T-cell (primary cell): ENCODE measurements around the gene DDAH1. TPM values are rescaled to one million over a fixed set of nuclear protein-coding genes. Genes with fewer than 3 reads are reported as not detected.

Source experiments
- ATAC-seq, 4 experiments: fragments of 200-7000 bp in 3 of 4; fragments of 150-1000 bp in 1 of 4; cut with Tn5 transposase; replicated peaks in 1 of 4; 1 replicate in 3 of 4; 2 replicates in 1 of 4; pipeline ENCODE4 v1.10.0; 2021; ENCODE audit warnings: moderate library complexity in 3 of 4, mild to moderate bottlenecking in 2 of 4, moderate number of reproducible peaks in 1 of 4
- CTCF ChIA-PET, 2 donors: fragments of 300-600 bp; sonication (Branson Sonifier 250); formaldehyde crosslinking; loops; one replicate each; lab custom pipeline; 2022; ENCODE audit warnings: antibody characterized with exemption in 2 of 2; lab: Charles Lee
- POLR2A ChIA-PET, 2 donors: fragments of 300-600 bp; sonication (Branson Sonifier 250); formaldehyde crosslinking; loops; one replicate each; lab custom pipeline; 2022; ENCODE audit warnings: antibody characterized with exemption in 2 of 2; lab: Charles Lee
- DNase-seq, 35 experiments: peaks; one replicate each; pipeline versions ENCODE4 v3.0.0 to v3.0.0-alpha.2; 2013 to 2023
- H3K27ac ChIP-seq: one replicate; pipeline ENCODE4 v1.5.1; 2013; ENCODE audit warnings: low read length
- H3K27me3 ChIP-seq, 2 experiments: replicated peaks in 1 of 2; 1 replicate in 1 of 2; 2 replicates in 1 of 2; pipeline versions ENCODE4 v1.6.1 to v1.7.0; 2013; ENCODE audit warnings: low read length in 1 of 2, mixed read lengths in 1 of 2; ENCODE audit not compliant: control insufficient read depth in 2 of 2, insufficient read depth in 2 of 2; ENCODE audit errors: extremely low read depth in 1 of 2
- H3K36me3 ChIP-seq, 2 donors: 1 replicate in 1 of 2; 2 replicates in 1 of 2; pipeline versions ENCODE4 v1.6.1 to v1.7.0; 2013; ENCODE audit warnings: low read length in 1 of 2; ENCODE audit not compliant: control insufficient read depth in 2 of 2, insufficient read depth in 1 of 2; ENCODE audit errors: extremely low read depth in 1 of 2
- H3K4me1 ChIP-seq, 2 experiments: 1 replicate in 1 of 2; 2 replicates in 1 of 2; pipeline versions ENCODE4 v1.6.1 to v1.7.0; 2013; ENCODE audit warnings: low read length in 2 of 2, mixed read lengths in 1 of 2; ENCODE audit not compliant: insufficient read depth in 2 of 2, control insufficient read depth in 1 of 2; ENCODE audit errors: extremely low read depth in 1 of 2
- H3K4me3 ChIP-seq, 2 donors: 1 replicate in 1 of 2; 2 replicates in 1 of 2; pipeline versions ENCODE4 v1.5.1 to v1.7.0; 2013; ENCODE audit warnings: mild to moderate bottlenecking in 2 of 2, low read length in 1 of 2, moderate library complexity in 1 of 2; ENCODE audit not compliant: control insufficient read depth in 1 of 2; ENCODE audit errors: extremely low read depth in 1 of 2
- H3K9me3 ChIP-seq: 2 replicates; pipeline ENCODE4 v1.7.0; 2013
- H3K27ac Mint-ChIP-seq, 2 donors: one replicate each; pipeline ENCODE4 v1.8.0; 2020 to 2021; ENCODE audit warnings: mild to moderate bottlenecking in 2 of 2, mixed read lengths in 2 of 2
- H3K27me3 Mint-ChIP-seq, 2 donors: one replicate each; pipeline ENCODE4 v1.8.0; 2021 to 2022; ENCODE audit warnings: mixed read lengths in 2 of 2
- H3K36me3 Mint-ChIP-seq: one replicate; pipeline ENCODE4 v1.8.0; 2021; ENCODE audit warnings: mixed read lengths
- H3K4me1 Mint-ChIP-seq, 3 donors: one replicate each; pipeline ENCODE4 v1.8.0; 2020 to 2022; ENCODE audit warnings: mixed read lengths in 3 of 3, mild to moderate bottlenecking in 1 of 3
- H3K4me3 Mint-ChIP-seq, 3 donors: one replicate each; pipeline ENCODE4 v1.8.0; 2020 to 2022; ENCODE audit warnings: mild to moderate bottlenecking in 3 of 3, mixed read lengths in 3 of 3, moderate library complexity in 3 of 3
- H3K9me3 Mint-ChIP-seq, 3 donors: one replicate each; pipeline ENCODE4 v1.8.0; 2020 to 2022; ENCODE audit warnings: mixed read lengths in 3 of 3
- WGBS: methylation state at CpG from one replicate; pipeline ENCODE4 v1.1.5; 2013; ENCODE audit warnings: missing lambda C conversion rate; ENCODE audit not compliant: insufficient coverage; 5-methylcytosine and 5-hydroxymethylcytosine counted together
- total RNA-seq, 35 experiments: library from RNA in 6 of 35; stranded (reverse) in 6 of 35; fragments of 120-200 nt in 1 of 35; gene quantifications; one replicate each; pipeline versions ENCODE4 v1.2.1 to v1.2.4 and lab custom pipeline; 2013 to 2026

Gene DDAH1
- total RNA-seq, 5 donors from 2014 or later (not counting 1 experiment from before 2014, with no cell fraction given), result 0.16 to 0.47 (median 0.32) TPM; not detected in 2

DNA sequence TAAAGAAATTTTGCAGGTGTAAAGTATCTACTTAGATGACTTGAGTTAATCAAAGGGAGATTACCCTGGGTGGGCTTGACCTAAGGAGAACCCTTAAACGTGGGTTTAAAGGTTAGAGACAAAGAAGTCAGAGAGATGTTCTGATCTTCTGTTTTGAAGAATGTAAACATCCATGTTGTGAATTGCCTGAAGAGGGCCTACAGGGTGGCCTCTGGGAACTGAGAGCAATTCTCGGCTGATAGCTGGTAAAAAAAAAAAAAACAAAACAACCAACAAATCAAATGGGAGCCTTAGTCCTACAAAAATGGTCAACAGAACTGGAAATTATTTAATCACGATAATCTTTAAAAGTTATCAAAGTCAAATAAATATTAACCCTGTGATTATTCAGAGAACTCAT is 99.1 kb downstream of the DDAH1 start:
- no peaks in the 10 kb centered on the region for H3K27me3 ChIP-seq
- peaks cover 7 to 14% of the 10 kb centered on the region in 2 donors for H3K27me3 Mint-ChIP-seq
- H3K4me3 ChIP-seq, result no peak overlapping the region
- H3K27ac ChIP-seq, result no peak overlapping the region
- no peaks in the 10 kb centered on the region for H3K36me3 Mint-ChIP-seq
- H3K9me3 Mint-ChIP-seq, result no peaks in the 10 kb centered on the region
- H3K36me3 ChIP-seq, result no peaks in the 10 kb centered on the region
- 67% methylated on average over 1 of the region's 3 CpGs for WGBS
- DNase-seq (no peak), ATAC-seq (no peak)
- H3K4me3 Mint-ChIP-seq, result no peak overlapping the region
- ChIA-PET POLR2A (no interaction called here), CTCF (no interaction called here)
- H3K27ac Mint-ChIP-seq, result no peak overlapping the region
- H3K4me1 Mint-ChIP-seq, result no peaks in the 10 kb centered on the region
- H3K4me1 ChIP-seq, result no peaks in the 10 kb centered on the region
- no peaks in the 10 kb centered on the region for H3K9me3 ChIP-seq

- ATAC-seq, result no peak
- no peak overlapping the region for H3K27ac ChIP-seq
- Mint-ChIP-seq H3K27me3 (peaks cover 8 to 10% of the 10 kb centered on the region in 2 donors), H3K27ac (no peak overlapping the region), H3K9me3 (no peaks in the 10 kb centered on the region), H3K36me3 (no peaks in the 10 kb centered on the region), H3K4me3 (no peak overlapping the region), H3K4me1 (no peaks in the 10 kb centered on the region)
- CTCF ChIA-PET, result interaction anchor here in 1 of 2 donors (0.6 kb wide), 1 partner anchor 42 kb away, joined by 3 read pairs; no protein-coding TSS in a partner anchor
- no peaks in the 10 kb centered on the region for H3K4me1 ChIP-seq
- POLR2A ChIA-PET, result no interaction called here
- no peak overlapping the region for H3K4me3 ChIP-seq
- no peaks in the 10 kb centered on the region for H3K27me3 ChIP-seq
- no peaks in the 10 kb centered on the region for H3K9me3 ChIP-seq
- H3K36me3 ChIP-seq, result no peaks in the 10 kb centered on the region
- DNase-seq, result no peak
Observed at GRCh38 chr1:85363521-85363920, 101.4 kb downstream of the DDAH1 start.

DNA sequence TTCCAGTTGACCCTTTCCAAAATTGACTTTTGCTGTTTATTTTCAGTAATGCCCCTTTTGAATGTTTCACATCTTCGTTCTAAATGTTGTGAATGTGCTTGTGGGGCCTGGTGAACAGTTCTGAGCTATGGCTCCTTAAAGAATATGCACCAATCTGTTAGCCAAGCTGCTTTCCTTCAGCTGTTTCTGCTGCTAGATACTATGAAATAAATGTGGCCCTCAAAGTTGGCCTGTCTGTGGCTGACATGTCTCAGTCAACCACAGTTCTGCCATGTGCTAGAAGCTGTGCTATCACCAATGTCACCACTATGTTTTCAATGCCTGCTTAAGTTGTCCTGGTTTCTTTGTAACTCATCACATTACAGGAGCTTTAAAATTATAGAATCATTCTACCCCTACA is 101.9 kb downstream of the DDAH1 start:
- H3K36me3 Mint-ChIP-seq, result no peaks in the 10 kb centered on the region
- POLR2A ChIA-PET, result no interaction called here
- H3K27ac ChIP-seq, result no peak overlapping the region
- ATAC-seq, result no peak
- H3K27ac Mint-ChIP-seq, result no peak overlapping the region
- no peak for DNase-seq
- CTCF ChIA-PET, result interaction anchor here in 1 of 2 donors (0.6 kb wide), 1 partner anchor 42 kb away, joined by 3 read pairs; no protein-coding TSS in a partner anchor
- 40% methylated on average over 1 of the region's 1 CpG for WGBS
- H3K9me3 Mint-ChIP-seq, result no peaks in the 10 kb centered on the region
- no peaks in the 10 kb centered on the region for H3K9me3 ChIP-seq
- peaks cover 8% of the 10 kb centered on the region in 2 donors for H3K27me3 Mint-ChIP-seq
- H3K4me3 ChIP-seq, result no peak overlapping the region
- H3K4me3 Mint-ChIP-seq, result no peak overlapping the region
- no peaks in the 10 kb centered on the region for H3K4me1 ChIP-seq
- no peaks in the 10 kb centered on the region for H3K4me1 Mint-ChIP-seq
- no peaks in the 10 kb centered on the region for H3K27me3 ChIP-seq
- H3K36me3 ChIP-seq, result no peaks in the 10 kb centered on the region

- no peak overlapping the region for H3K27ac Mint-ChIP-seq
- Histone ChIP-seq H3K36me3 (no peaks in the 10 kb centered on the region), H3K9me3 (no peaks in the 10 kb centered on the region), H3K27me3 (no peaks in the 10 kb centered on the region), H3K4me1 (no peaks in the 10 kb centered on the region), H3K4me3 (no peak overlapping the region), H3K27ac (no peak overlapping the region)
- H3K36me3 Mint-ChIP-seq, result no peaks in the 10 kb centered on the region
- H3K27me3 Mint-ChIP-seq, result peaks cover 2 to 5% of the 10 kb centered on the region in 2 donors
- no peaks in the 10 kb centered on the region for H3K4me1 Mint-ChIP-seq
- H3K4me3 Mint-ChIP-seq, result no peak overlapping the region
- ChIA-PET CTCF (no interaction called here), POLR2A (no interaction called here)
- ATAC-seq (no peak), DNase-seq (no peak)
- no peaks in the 10 kb centered on the region for H3K9me3 Mint-ChIP-seq
Observed at GRCh38 chr1:85361606-85362296, 103.2 kb downstream of the DDAH1 start.

DNA sequence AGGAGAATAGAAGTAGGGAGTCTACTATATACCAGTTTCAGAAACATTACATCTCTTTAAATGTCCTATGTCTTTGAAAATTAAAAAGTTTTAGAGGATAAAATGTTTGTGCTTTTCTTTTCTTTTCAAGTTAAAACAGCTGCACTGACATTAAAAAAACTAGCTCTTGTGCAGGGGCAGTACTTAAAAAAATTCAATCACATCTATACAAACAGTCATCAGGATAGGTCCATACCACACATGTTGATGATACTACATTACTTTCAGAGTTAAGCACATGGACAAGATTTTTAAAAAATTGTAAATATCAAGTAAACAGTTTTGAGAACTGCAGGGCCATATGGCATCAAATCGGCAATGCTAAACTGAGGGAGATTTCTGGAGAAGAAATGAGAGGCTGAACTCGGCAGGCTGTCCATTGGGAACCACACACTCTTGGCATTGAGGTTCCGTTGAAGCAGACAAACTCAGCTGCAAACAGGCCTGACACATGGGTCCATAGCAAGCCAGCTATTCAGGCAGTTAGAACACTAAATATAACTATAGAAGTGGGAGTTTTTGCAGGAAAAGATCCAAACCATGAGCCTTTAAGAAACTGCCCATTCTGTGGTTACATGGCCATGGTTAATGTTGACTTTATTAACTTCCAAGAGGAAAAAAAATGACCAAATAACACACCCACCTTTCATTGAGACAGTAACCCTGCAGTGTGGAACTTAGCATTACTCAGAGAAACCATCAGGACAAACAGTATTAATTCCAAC is 104.0 kb downstream of the DDAH1 start:
- no peak for ATAC-seq
- H3K27ac ChIP-seq, result no peak overlapping the region
- Mint-ChIP-seq H3K4me3 (no peak overlapping the region), H3K4me1 (no peaks in the 10 kb centered on the region), H3K36me3 (no peaks in the 10 kb centered on the region), H3K27me3 (peaks cover 0 to 2% of the 10 kb centered on the region in 2 donors), H3K9me3 (no peaks in the 10 kb centered on the region), H3K27ac (no peak overlapping the region)
- WGBS, result 90% methylated on average over 2 of the region's 3 CpGs
- no peaks in the 10 kb centered on the region for H3K36me3 ChIP-seq
- ChIA-PET POLR2A (no interaction called here), CTCF (no interaction called here)
- H3K9me3 ChIP-seq, result no peaks in the 10 kb centered on the region
- no peaks in the 10 kb centered on the region for H3K4me1 ChIP-seq
- H3K4me3 ChIP-seq, result no peak overlapping the region
- H3K27me3 ChIP-seq, result no peaks in the 10 kb centered on the region
- DNase-seq, result no peak

DNA sequence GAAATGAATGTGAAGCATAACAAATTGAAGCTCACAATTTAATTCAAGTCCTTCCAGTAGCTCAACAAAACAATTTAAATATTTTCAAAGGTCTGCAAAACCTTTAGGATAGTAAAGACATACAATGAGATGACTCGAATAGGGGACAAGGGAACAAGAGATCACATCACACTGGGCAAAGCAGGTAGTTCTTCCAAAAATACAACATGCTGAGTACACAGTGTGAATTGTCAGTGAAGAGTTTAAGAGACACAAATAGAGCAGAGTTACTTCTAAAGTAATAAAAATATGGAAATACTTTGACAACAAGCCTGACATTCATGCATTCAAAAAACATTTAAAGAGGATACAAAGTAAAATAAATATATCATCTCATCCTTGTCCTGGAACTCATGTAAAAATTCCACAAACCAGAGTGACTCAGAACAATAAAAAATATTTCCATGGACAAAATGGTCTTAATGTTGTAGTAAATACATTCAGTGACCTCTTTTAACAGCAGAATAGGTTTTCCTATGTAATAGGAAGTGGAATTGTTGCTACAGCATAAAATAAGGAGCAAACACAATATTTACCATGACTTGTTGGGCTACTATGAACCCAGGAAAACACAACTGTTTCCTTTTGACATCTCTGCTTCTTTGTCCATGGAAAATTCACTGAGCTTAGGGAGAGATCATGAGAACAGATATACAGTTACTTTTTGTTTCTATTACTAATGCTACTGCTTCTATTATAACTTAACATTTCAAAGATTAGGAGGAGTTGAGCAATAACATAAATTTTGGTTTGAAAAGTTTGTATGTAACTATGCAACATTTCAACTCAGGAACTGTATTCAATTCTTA is 104.9 kb downstream of the DDAH1 start:
- ATAC-seq, result no peak
- Mint-ChIP-seq H3K9me3 (no peaks in the 10 kb centered on the region), H3K4me1 (no peaks in the 10 kb centered on the region), H3K27ac (no peak overlapping the region), H3K4me3 (no peak overlapping the region), H3K27me3 (peaks cover 0 to 3% of the 10 kb centered on the region in 2 donors), H3K36me3 (no peaks in the 10 kb centered on the region)
- ChIA-PET CTCF (no interaction called here), POLR2A (no interaction called here)
- Histone ChIP-seq H3K9me3 (no peaks in the 10 kb centered on the region), H3K27me3 (no peaks in the 10 kb centered on the region), H3K4me1 (no peaks in the 10 kb centered on the region), H3K27ac (no peak overlapping the region), H3K4me3 (no peak overlapping the region), H3K36me3 (no peaks in the 10 kb centered on the region)
- WGBS, result no CpG with 5 or more reads among the region's 1 CpG
- no peak for DNase-seq
